GM21423 (cell line): ENCODE data around the gene EXOC6.

Experiments
- ATAC-seq: cut with Tn5 transposase; IDR thresholded peaks from one replicate; pipeline ENCODE4 v1.9.1; 2021; ENCODE audit warnings: mild to moderate bottlenecking, moderate library complexity; ENCODE audit not compliant: unreplicated experiment

EXOC6 gene

DNA sequence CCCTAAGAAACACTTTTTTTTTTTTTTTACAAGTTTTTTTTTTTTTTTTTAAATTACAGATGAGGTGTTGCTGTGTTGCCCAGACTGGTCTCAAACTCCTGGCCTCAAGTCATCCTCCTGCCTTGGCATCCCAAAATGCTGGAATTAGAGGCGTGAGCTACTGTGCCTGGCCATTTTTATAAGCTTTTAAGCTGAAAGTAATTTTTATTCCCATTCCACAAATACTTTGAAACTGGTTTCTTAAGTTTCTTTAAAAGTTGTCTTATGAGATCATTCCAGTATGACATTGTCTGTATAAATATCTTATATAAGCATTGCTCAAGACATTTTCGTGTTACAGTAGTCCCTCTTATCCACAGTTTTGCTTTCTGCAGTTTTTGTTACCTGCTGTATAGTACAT lies 150.9 kb downstream of the EXOC6 start:
- ATAC-seq, result no peak

DNA sequence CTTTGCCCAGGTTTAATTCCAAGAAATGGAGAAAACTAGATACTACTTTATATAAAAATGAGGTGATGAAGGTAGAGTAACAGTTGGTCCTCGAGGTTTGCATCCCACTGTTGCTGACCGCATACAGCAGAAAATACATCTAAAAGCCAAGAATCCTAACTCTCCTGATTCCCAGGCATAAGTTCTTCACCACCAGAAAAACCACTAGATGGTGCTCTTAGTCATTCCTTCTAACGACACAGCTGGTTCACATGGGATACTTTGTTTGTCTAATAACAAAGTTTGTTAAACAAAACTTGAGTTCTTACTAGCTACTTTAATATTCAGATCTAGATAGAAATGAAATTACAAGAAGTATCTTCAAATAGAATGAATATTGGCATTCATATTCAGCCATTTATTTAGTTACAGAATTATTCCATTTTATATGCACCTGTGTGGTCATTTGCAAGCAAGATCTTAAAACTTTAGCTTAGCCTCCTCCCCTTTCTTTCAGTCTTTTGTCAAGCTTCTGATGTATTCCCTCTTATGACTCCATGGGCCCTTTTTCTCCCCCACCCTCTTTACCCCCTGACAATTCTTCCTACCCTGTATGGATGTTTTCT lies 158.2 kb downstream of the EXOC6 start:
- ATAC-seq, result no peak

GRCh38 chr10:93015722-93016121 lies 167.4 kb downstream of the EXOC6 start:
- no peak for ATAC-seq

DNA sequence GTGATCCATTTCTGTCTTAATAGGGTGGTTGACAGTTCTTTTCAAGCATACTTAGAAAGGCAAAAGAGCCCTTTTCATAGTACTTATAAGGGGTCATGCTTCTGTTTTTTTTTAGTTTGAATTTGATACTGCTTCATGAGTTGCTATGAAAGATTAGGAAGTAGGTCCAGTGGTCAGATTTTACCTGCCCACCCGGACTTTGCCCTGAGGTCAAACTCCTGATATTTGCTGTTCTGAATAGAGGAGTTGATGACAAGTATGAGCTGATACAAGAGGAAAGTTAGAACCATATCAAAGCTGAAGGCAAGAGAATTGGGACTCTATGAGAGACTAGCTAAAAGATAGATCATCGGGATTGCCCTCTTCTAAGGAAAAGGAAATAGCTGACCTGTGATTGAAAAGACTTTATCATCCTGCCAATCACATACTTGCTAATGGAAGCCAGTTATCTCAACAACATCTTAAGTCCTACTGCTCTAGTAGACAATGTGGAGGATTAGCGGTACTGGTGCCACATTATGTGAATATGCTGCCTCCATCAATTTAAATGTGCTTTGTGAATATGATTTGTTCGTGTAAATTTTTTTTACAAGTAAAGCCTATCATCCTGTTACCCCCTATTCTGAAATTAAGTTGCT lies 174.8 kb downstream of the EXOC6 start:
- ATAC-seq, result no peak

DNA sequence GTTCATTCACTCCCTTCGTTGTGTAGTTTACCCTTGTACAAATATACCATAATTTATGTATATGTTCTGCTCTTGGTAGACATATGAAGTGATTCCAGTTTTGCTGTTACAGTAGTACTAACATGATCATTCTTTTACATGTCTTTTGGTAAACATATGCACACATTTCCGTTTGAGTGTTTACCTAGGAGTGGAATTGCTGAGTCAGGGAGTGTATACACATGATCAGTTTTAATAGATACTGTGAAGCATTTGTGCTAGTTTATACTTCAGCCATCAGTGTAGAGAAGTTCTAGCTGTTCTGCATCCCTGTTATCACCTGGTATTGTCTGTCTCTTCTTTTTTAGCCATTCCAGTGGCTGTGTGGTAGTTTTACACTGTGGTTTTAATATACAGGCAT lies 177.8 kb downstream of the EXOC6 start:
- ATAC-seq, result no peak

- ATAC-seq, result no peak
Measured at GRCh38 chr10:93027508-93027907, 179.2 kb downstream of the EXOC6 start.

- ATAC-seq, result no peak
Measured at GRCh38 chr10:93028883-93029282, 180.6 kb downstream of the EXOC6 start.

DNA sequence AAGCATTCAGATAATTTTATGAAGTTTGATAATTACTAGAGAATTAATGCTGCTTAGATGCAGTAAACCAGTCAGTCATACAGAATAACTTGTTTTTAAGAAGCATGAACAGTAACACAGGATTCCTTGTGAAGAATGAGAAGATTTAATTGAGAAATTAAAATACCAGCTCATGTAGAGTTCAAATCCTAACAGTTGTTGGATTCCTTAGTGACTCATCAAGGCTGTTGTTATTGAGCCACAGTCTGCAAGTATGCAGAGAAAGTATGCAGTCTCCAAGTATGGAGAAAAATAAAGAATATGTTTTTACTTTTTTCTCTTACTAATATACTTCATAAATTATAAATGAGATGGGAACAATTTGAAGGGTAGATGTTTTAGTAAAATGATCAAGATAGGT lies 182.1 kb downstream of the EXOC6 start:
- no peak for ATAC-seq

GRCh38 chr10:93032105-93032808 lies 183.9 kb downstream of the EXOC6 start:
- no peak for ATAC-seq

GRCh38 chr10:93032809-93033137 lies 184.5 kb downstream of the EXOC6 start:
- ATAC-seq, result no peak

DNA sequence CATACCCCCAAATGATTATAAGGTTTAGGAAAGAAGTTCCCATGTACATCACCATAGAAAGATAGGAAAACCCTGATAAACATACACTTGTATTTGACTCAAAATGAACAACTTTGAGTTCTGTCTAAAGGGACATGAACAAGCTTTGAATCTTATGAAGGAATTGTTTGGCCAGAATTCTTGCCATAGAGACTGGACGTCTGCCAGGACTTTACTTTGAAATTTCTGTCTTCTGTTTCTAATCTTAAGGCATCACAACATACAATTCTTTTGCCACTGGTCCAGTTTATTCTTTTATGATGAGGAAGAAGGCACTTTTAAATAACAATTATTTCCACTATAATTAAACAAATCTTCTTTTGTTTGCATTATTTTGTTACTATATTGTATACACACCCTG lies 186.1 kb downstream of the EXOC6 start:
- no peak for ATAC-seq

- ATAC-seq, result no peak
Measured at GRCh38 chr10:93039110-93039509, 190.8 kb downstream of the EXOC6 start.

- no peak for ATAC-seq
Measured at GRCh38 chr10:93039721-93040120, 191.4 kb downstream of the EXOC6 start.

GRCh38 chr10:93054486-93054885 lies 206.2 kb downstream of the EXOC6 start:
- ATAC-seq, result no peak

- ATAC-seq, result no peak
Measured at GRCh38 chr10:93058139-93058538, 209.8 kb downstream of the EXOC6 start.

DNA sequence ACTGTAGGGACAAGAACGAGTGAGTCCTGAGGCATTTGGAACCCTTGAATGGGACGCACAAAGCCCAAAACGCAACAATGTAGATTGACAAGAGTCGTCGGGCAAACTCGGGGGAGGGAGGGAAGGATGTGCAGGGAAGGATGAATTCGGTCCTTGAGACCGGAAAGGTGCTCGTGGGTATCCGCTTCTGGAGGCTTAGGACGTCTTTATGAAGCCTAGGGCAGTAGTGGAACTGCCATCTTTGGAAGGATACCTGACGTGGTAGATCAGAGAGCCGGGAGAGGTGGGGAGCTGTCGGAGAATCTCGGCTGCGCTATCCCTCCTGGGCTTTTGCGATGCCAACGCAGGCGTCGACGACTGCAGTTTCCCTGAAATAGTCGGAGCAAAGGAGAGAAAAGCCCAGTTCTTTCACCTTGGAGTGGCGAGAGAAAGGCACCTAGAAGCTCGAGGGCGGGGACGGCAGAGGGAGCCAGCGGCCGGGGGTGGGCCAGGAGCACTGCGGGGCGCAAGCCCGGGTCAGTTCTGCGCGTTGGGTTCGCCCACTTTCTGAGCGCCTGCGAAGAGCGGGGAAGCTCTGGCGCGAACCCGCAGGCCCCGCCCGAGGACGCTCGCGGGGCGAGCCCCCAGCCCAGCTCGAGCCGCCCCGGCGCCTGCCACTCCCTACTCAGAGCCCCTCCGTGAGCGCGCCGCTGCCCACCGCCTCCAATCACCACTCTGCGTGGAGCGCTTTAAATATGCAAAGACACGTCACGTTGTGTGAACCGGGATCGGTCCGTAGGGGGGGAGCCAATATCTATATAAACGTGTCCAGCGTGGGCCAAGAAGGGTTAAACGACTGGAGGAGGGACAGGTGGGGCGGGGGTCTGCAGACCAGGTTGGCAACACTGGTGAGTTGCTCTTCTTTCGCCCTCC lies 211.9 kb downstream of the EXOC6 start, which contains the start of gene CYP26C1:
Gene CYP26C1, plus strand, starts transcription at position 824 of the 912 bp plus-strand sequence. CDS start 466 bp downstream, outside the sequence.
- no peak for ATAC-seq

DNA sequence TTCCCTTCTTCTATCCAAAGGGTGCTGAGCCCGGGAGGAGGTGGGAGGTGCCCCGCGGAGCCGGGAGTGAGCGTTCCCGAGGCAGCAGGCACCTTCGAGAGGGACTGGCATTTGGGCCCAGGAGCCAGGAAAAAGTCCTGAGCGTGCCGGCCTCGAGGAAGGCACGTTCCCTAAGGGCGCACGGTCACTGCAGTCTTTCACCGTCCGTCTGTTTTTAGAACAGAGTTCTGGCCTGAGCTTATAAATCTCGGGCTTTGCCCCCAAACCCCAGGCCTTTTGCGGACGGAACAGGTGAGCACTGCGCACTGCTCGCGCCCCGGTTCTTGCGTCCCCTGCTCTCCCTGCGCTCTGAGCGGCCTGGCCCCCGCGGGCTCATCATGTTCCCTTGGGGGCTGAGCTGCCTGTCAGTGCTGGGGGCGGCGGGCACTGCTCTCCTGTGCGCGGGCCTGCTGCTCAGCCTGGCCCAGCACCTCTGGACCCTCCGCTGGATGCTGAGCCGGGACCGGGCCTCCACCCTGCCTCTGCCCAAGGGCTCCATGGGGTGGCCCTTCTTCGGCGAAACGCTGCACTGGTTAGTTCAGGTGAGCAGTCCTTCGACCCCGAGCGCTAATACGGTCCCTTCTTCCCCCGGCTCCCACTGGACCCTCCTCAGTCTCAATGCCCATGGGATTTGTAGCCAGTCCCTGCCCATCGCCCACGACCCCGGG lies 212.7 kb downstream of the EXOC6 start:
- no peak for ATAC-seq

- no peak for ATAC-seq
Measured at GRCh38 chr10:93061594-93062513, 213.5 kb downstream of the EXOC6 start.

DNA sequence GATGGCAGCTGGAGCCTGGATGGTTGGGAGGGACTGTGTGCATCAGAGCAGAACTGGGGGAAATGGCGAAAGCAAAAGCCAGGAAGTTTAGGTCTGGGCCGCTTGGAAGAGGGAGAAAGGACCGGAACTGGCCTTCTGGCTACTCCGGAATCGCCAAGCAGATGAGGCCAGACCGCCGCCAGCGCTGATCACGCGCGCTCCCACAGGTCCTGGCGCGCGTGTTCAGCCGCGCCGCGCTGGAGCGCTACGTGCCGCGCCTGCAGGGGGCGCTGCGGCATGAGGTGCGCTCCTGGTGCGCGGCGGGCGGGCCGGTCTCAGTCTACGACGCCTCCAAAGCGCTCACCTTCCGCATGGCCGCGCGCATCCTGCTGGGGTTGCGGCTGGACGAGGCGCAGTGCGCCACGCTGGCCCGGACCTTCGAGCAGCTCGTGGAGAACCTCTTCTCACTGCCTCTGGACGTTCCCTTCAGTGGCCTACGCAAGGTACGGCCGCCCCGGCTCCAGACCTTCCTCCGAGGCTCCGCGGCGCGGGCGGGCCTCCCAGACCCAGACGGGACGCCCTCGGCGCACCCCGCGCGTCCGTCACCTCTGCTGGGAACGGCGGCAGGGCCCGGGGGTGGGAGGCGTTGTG lies 214.3 kb downstream of the EXOC6 start:
- ATAC-seq, result no peak
